Endothelial cell of umbilical vein (primary cell): Measurements from ENCODE around the gene ST6GALNAC3. TPM values are rescaled to one million over a fixed set of nuclear protein-coding genes. Genes with fewer than 3 reads are reported as not detected.
"Not testable (repeated sequence)": the region's sequence is repeated elsewhere in the genome, so short reads cannot be mapped to it uniquely, and the experiment has no call there.

Experiments
- BruUV-seq: library from RNA; stranded (reverse); fragments of 400-500 nt; replicated peaks from 2 replicates; lab custom pipeline; 2021; lab: Mats Ljungman, UMichigan
- CTCF ChIA-PET: fragments of 300-600, 350-600 bp; sonication (Branson Sonifier 250); formaldehyde crosslinking; loops from one replicate; lab custom pipeline; 2021; ENCODE audit warnings: antibody characterized with exemption, inconsistent platforms; lab: Charles Lee
- POLR2A ChIA-PET: fragments of 300-600, 350-600 bp; sonication (Branson Sonifier 250); formaldehyde crosslinking; loops from one replicate; lab custom pipeline; 2021; ENCODE audit warnings: antibody characterized with exemption, inconsistent platforms; lab: Charles Lee
- DNase-seq: peaks from one replicate; pipeline ENCODE4 v3.0.0-alpha.2; 2011; ENCODE audit warnings: low read depth, low spot score
- FAIRE-seq: peaks from 2 replicates; lab custom pipeline; 2011; peaks lifted over from hg19 to GRCh38; lab: Jason Lieb, UNC
- H2AFZ ChIP-seq: 2 replicates; pipeline ENCODE4 v1.6.0; 2012; ENCODE audit warnings: low read depth, low read length, control low read depth, inconsistent platforms
- H3K27ac ChIP-seq: 2 replicates; pipeline ENCODE4 v1.5.1; 2011; ENCODE audit warnings: low read depth, mild to moderate bottlenecking, control low read depth, low read length, moderate library complexity; ENCODE audit not compliant: insufficient read depth
- H3K27me3 ChIP-seq, 2 experiments: 2 replicates each; pipeline versions ENCODE4 v1.6.0 to v1.6.1; 2011; ENCODE audit warnings: low read length in 2 of 2, mixed read lengths in 1 of 2; ENCODE audit not compliant: control insufficient read depth in 2 of 2, insufficient read depth in 2 of 2
- H3K36me3 ChIP-seq, 2 experiments: 2 replicates in 1 of 2; 3 replicates in 1 of 2; pipeline ENCODE4 v1.5.1; 2011; ENCODE audit warnings: low read length in 2 of 2, mild to moderate bottlenecking in 1 of 2, moderate library complexity in 1 of 2; ENCODE audit not compliant: control insufficient read depth in 2 of 2, insufficient read depth in 2 of 2; ENCODE audit errors: extremely low read depth in 1 of 2
- H3K4me1 ChIP-seq: 3 replicates; pipeline ENCODE4 v1.5.1; 2011; ENCODE audit warnings: mild to moderate bottlenecking, low read length; ENCODE audit not compliant: control insufficient read depth, insufficient read depth; ENCODE audit errors: extremely low read depth
- H3K4me2 ChIP-seq: 2 replicates; pipeline ENCODE4 v1.6.1; 2011; ENCODE audit warnings: low read length, control low read depth, mixed read lengths; ENCODE audit not compliant: insufficient read depth
- H3K4me3 ChIP-seq, 3 experiments: fragments of 200-600 bp in 1 of 3; sonication (generic), shearing (Covaris generic) in 1 of 3; replicated peaks in 1 of 3; 2 replicates each; pipeline ENCODE4 v1.5.1; 2011 to 2016; ENCODE audit warnings: control low read depth in 3 of 3, low read length in 3 of 3, mild to moderate bottlenecking in 2 of 3, inconsistent platforms in 1 of 3, low read depth in 1 of 3, moderate library complexity in 1 of 3; ENCODE audit not compliant: insufficient read depth in 1 of 3
- H3K79me2 ChIP-seq: 2 replicates; pipeline ENCODE4 v1.6.0; 2012; ENCODE audit warnings: low read length, inconsistent platforms; ENCODE audit not compliant: control insufficient read depth, insufficient read depth
- H3K9ac ChIP-seq: replicated peaks from 2 replicates; pipeline ENCODE3; 2011; ENCODE audit warnings: low read length, control low read depth; ENCODE audit not compliant: insufficient read depth; ENCODE audit errors: extremely low read depth
- H3K9me1 ChIP-seq: replicated peaks from 3 replicates; pipeline ENCODE4 v1.6.0; 2011; ENCODE audit warnings: mild to moderate bottlenecking, low read length; ENCODE audit not compliant: control insufficient read depth, insufficient read depth; ENCODE audit errors: extremely low read depth
- H3K9me3 ChIP-seq: replicated peaks from 2 replicates; pipeline ENCODE4 v1.5.1; 2012; ENCODE audit warnings: low read length, inconsistent platforms; ENCODE audit not compliant: control insufficient read depth, insufficient read depth
- H4K20me1 ChIP-seq: replicated peaks from 2 replicates; pipeline ENCODE3; 2011; ENCODE audit warnings: mild to moderate bottlenecking, low read length; ENCODE audit not compliant: control insufficient read depth, insufficient read depth; ENCODE audit errors: extremely low read depth
- EZH2 ChIP-seq: IDR thresholded peaks from 2 replicates; pipeline ENCODE4 v1.6.1; 2012; ENCODE audit warnings: borderline replicate concordance, low read depth, mild to moderate bottlenecking, moderate library complexity, low read length, inconsistent platforms; ENCODE audit not compliant: severe bottlenecking
- FOS ChIP-seq: IDR thresholded peaks from 2 replicates; pipeline ENCODE4 v1.6.1; 2011; ENCODE audit warnings: mild to moderate bottlenecking, low read length, moderate library complexity, borderline replicate concordance; ENCODE audit not compliant: insufficient read depth
- GATA2 ChIP-seq: IDR thresholded peaks from 2 replicates; pipeline ENCODE4 v1.7.0; 2011; ENCODE audit warnings: low read depth, mild to moderate bottlenecking, moderate library complexity, mixed read lengths, low read length; ENCODE audit not compliant: insufficient read length, insufficient read depth
- JUN ChIP-seq: IDR thresholded peaks from 2 replicates; pipeline ENCODE4 v1.6.1; 2011; ENCODE audit warnings: borderline replicate concordance, low read depth; ENCODE audit not compliant: insufficient read length, insufficient read depth
- MYC ChIP-seq: IDR thresholded peaks from one replicate; pipeline ENCODE4 v1.6.1; 2011; ENCODE audit warnings: mild to moderate bottlenecking, low read depth, low read length
- POLR2A ChIP-seq: IDR thresholded peaks from 2 replicates; pipeline ENCODE4 v1.6.1; 2012; ENCODE audit warnings: low read depth, mild to moderate bottlenecking, control low read depth, low read length
- POLR2AphosphoS5 ChIP-seq: IDR thresholded peaks from 2 replicates; pipeline ENCODE4 v1.6.1; 2012; ENCODE audit warnings: low read depth, mild to moderate bottlenecking, control low read depth, low read length, moderate library complexity; ENCODE audit not compliant: insufficient read depth
- dilution Hi-C: fragments of 300-500 bp; cut with MboI; formaldehyde crosslinking; loops from one replicate; pipeline ENCODE4 v1.15.0; 2019; ENCODE audit warnings: low sequenced_read_pairs; ENCODE audit not compliant: extremely low pct_ligation_motif_present
- intact Hi-C: fragments of 100-400 bp; cut with micrococcal nuclease; formaldehyde crosslinking; loops from one replicate; pipeline ENCODE4 v1.10.0; 2022
- polyA plus RNA-seq, 4 experiments: library from polyadenylated mRNA; depleted of rRNA in 3 of 4; stranded (reverse) in 3 of 4; unstranded in 1 of 4; fragments of >200 nt; gene quantifications; 2 replicates each; pipeline versions ENCODE4 v1.2.1 to v1.2.3, GENCODE V29; 2011 to 2012; ENCODE audit warnings: missing spikeins in 1 of 4
- total RNA-seq: library from RNA; stranded (reverse); gene quantifications from 2 replicates; pipeline ENCODE4 v1.2.3, GENCODE V29; 2021
- TF ChIP-seq, protein P1 (sequence below), 2 donors: IDR thresholded peaks; 1 replicate in 1 of 2; 2 replicates in 1 of 2; pipeline ENCODE4 v1.5.1; 2011; ENCODE audit warnings: low read length in 2 of 2, mild to moderate bottlenecking in 2 of 2, moderate library complexity in 2 of 2, control low read depth in 1 of 2, inconsistent platforms in 1 of 2, low read depth in 1 of 2; ENCODE audit not compliant: insufficient read depth in 1 of 2; ENCODE audit errors: extremely low read depth in 1 of 2
- TF ChIP-seq, protein P2 (sequence below): IDR thresholded peaks from 2 replicates; pipeline ENCODE4 v1.6.1; 2011; ENCODE audit not compliant: insufficient read depth, insufficient read length

The ST6GALNAC3 gene
- total and polyA plus RNA-seq, 2 donors (not counting 3 experiments of a cell fraction or from before 2014, with no cell fraction given) = 7.6 to 48.3 TPM

DNA sequence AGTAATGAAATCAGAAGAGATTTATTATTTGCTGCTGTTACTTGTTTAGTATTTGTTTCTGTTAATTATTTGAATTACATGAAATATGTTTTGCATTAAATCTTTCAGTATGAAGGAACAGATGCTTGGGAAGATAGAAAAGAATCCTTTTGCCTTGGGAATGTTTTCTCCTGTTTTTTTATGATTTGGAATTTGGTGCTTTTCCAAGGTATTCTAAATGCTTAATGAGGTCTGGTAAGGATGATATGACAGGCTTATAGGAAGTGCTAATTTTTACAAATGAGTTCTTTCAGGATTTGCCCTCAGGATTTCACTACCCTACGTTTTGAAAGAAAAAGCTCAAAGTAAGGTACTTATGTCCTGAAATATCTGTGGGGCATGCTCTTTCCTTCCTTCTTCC, 25.6 kb upstream of the ST6GALNAC3 start:
- Histone ChIP-seq H3K4me2 (no peak overlapping the region), H2AFZ (no peak overlapping the region), H3K9ac (no peak overlapping the region), H3K4me1 (no peaks in the 10 kb centered on the region), H3K79me2 (no peaks in the 10 kb centered on the region), H3K9me3 (no peaks in the 10 kb centered on the region), H4K20me1 (no peaks in the 10 kb centered on the region), H3K27ac (no peak overlapping the region), H3K36me3 (no peaks in the 10 kb centered on the region), H3K4me3 (no peak overlapping the region), H3K9me1 (no peaks in the 10 kb centered on the region), H3K27me3 (no peaks in the 10 kb centered on the region)
- BruUV-seq = no TSS peak
- TF ChIP-seq FOS (no peak), POLR2AphosphoS5 (no peak)
- intact Hi-C loops (no loop called here), dilution Hi-C loops (no loop called here)
- ChIA-PET POLR2A (no interaction called here), CTCF (interaction anchor here (0.9 kb wide), 1 partner anchor 20 kb away, joined by 3 read pairs; no protein-coding TSS in a partner anchor)
- DNase-seq (no peak), FAIRE-seq (no peak)

DNA sequence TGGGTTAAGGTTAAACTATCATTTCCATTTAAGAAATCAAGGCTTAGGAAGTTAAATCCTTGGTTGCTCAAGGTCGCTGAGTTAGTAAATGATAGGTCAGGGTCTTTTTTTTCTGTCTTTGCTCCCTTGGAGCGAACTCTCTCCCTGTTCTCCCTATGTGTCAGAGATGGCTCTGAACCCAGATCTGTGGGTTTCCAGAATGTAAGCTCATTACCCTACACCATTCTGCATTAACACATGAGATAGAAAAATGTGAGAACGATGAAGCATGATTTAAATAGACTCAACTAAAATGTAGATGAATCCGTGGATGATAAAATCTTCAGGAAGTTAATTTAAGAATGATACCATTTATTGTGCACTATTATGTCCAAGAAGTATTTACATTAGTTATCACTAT, 25.0 kb upstream of the ST6GALNAC3 start:
- DNase-seq (no peak), FAIRE-seq (no peak)
- Histone ChIP-seq H2AFZ (no peak overlapping the region), H4K20me1 (no peaks in the 10 kb centered on the region), H3K9ac (no peak overlapping the region), H3K4me1 (no peaks in the 10 kb centered on the region), H3K9me1 (no peaks in the 10 kb centered on the region), H3K79me2 (no peaks in the 10 kb centered on the region), H3K36me3 (no peaks in the 10 kb centered on the region), H3K4me3 (no peak overlapping the region), H3K27ac (no peak overlapping the region), H3K27me3 (no peaks in the 10 kb centered on the region), H3K4me2 (no peak overlapping the region), H3K9me3 (no peaks in the 10 kb centered on the region)
- BruUV-seq = no TSS peak
- ChIA-PET CTCF (no interaction called here), POLR2A (no interaction called here)
- dilution Hi-C loops = no loop called here
- intact Hi-C loops = no loop called here
- TF ChIP-seq POLR2A (no peak), JUN (no peak), EZH2 (no peak), MYC (no peak), FOS (no peak), GATA2 (no peak), POLR2AphosphoS5 (no peak)
- TF ChIP-seq, protein P1, sequence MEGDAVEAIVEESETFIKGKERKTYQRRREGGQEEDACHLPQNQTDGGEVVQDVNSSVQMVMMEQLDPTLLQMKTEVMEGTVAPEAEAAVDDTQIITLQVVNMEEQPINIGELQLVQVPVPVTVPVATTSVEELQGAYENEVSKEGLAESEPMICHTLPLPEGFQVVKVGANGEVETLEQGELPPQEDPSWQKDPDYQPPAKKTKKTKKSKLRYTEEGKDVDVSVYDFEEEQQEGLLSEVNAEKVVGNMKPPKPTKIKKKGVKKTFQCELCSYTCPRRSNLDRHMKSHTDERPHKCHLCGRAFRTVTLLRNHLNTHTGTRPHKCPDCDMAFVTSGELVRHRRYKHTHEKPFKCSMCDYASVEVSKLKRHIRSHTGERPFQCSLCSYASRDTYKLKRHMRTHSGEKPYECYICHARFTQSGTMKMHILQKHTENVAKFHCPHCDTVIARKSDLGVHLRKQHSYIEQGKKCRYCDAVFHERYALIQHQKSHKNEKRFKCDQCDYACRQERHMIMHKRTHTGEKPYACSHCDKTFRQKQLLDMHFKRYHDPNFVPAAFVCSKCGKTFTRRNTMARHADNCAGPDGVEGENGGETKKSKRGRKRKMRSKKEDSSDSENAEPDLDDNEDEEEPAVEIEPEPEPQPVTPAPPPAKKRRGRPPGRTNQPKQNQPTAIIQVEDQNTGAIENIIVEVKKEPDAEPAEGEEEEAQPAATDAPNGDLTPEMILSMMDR (IDR thresholded peaks at IDR 0.05; ENCODE audit: extremely low read depth in 1 of 2, insufficient read depth in 1 of 2, low read depth in 1 of 2, low read length in 2 of 2) = no peak
- TF ChIP-seq, protein P2, sequence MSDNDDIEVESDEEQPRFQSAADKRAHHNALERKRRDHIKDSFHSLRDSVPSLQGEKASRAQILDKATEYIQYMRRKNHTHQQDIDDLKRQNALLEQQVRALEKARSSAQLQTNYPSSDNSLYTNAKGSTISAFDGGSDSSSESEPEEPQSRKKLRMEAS = no peak

DNA sequence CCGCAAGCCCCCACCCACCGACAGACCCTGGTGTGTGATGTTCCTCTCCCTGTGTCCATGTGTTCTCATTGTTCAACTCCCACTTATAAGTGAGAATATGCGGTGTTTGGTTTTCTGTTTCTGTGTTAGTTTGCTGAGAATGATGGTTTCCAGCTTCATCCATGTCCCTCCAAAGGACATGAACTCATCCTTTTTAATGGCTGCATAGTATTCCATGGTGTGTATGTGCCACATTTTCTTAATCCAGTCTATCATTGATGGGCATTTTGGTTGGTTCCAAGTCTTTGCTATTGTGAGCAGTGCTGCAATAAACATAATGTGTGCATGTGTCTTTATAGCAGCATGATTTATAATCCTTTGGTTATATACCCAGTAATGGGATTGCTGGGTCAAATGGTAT, 24.5 kb upstream of the ST6GALNAC3 start:
- H3K27ac ChIP-seq, FAIRE-seq, DNase-seq, H4K20me1 ChIP-seq, H3K4me1 ChIP-seq, H3K79me2 ChIP-seq, H3K9ac ChIP-seq, BruUV-seq, POLR2A ChIA-PET, H3K4me2 ChIP-seq, intact Hi-C loops, CTCF ChIA-PET, H3K4me3 ChIP-seq, dilution Hi-C loops, H3K27me3 ChIP-seq, H3K9me1 ChIP-seq, H2AFZ ChIP-seq, H3K9me3 ChIP-seq, H3K36me3 ChIP-seq: not testable (repeated sequence)
